KOPT-K1 (cell line): ENCODE data around the gene DNAH2.

ENCODE experiments used
- H3K27ac ChIP-seq: fragments of 200-600 bp; sonication (generic); 2 replicates; pipeline ENCODE4 v1.5.1; 2016; ENCODE audit warnings: antibody characterized with exemption, mild to moderate bottlenecking, low read depth, low read length; ENCODE audit not compliant: poor library complexity, severe bottlenecking
- H3K36me3 ChIP-seq: fragments of 200-600 bp; sonication (generic); 2 replicates; pipeline ENCODE4 v1.5.1; 2017; ENCODE audit warnings: antibody characterized with exemption, mild to moderate bottlenecking, low read length, moderate library complexity; ENCODE audit not compliant: insufficient read depth
- H3K9me3 ChIP-seq: fragments of 200-600 bp; sonication (generic); 2 replicates; pipeline ENCODE4 v1.5.1; 2017; ENCODE audit warnings: antibody characterized with exemption, low read length, mild to moderate bottlenecking; ENCODE audit not compliant: insufficient read depth, poor library complexity, severe bottlenecking

The DNAH2 gene

GRCh38 chr17:7688808-7689316, 28.7 kb upstream of the DNAH2 start:
- peak overlapping the region; percentile 95 for H3K27ac ChIP-seq
- no peaks in the 10 kb centered on the region for H3K9me3 ChIP-seq
- H3K36me3 ChIP-seq = peaks cover 32% of the 10 kb centered on the region

GRCh38 chr17:7695586-7695985, 22.0 kb upstream of the DNAH2 start:
- H3K36me3 ChIP-seq = peaks cover 40% of the 10 kb centered on the region
- no peaks in the 10 kb centered on the region for H3K9me3 ChIP-seq

GRCh38 chr17:7697828-7698588, 19.5 kb upstream of the DNAH2 start:
- no peak overlapping the region for H3K27ac ChIP-seq
- no peaks in the 10 kb centered on the region for H3K9me3 ChIP-seq
- peaks cover 60% of the 10 kb centered on the region for H3K36me3 ChIP-seq

More at GRCh38 chr17:7695586-7695985, 22.0 kb upstream of the DNAH2 start:
- H3K27ac ChIP-seq = no peak overlapping the region

GRCh38 chr17:7700510-7700909, 17.0 kb upstream of the DNAH2 start:
- Histone ChIP-seq H3K27ac (no peak overlapping the region), H3K9me3 (no peaks in the 10 kb centered on the region), H3K36me3 (peaks cover 54% of the 10 kb centered on the region)

- Histone ChIP-seq H3K36me3 (peaks cover 42% of the 10 kb centered on the region), H3K9me3 (no peaks in the 10 kb centered on the region), H3K27ac (no peak overlapping the region)
These were observed 15.9 kb upstream of the DNAH2 start for GRCh38 chr17:7701681-7702080.

GRCh38 chr17:7702776-7703175, 14.8 kb upstream of the DNAH2 start:
- H3K27ac ChIP-seq = no peak overlapping the region
- peaks cover 39% of the 10 kb centered on the region for H3K36me3 ChIP-seq
- H3K9me3 ChIP-seq = no peaks in the 10 kb centered on the region

GRCh38 chr17:7703584-7704479, 13.7 kb upstream of the DNAH2 start:
- H3K27ac ChIP-seq = no peak overlapping the region

GRCh38 chr17:7704601-7705268, 12.8 kb upstream of the DNAH2 start, which contains the start of gene EFNB3:
Gene EFNB3 (plus strand): TSS chr17:7705202. CDS start chr17:7705599, 397 bp downstream.
- H3K36me3 ChIP-seq = peaks cover 32% of the 10 kb centered on the region; the same call in 1 of the 2 replicates
- no peak within 1 kb of the TSS for H3K27ac ChIP-seq
- H3K9me3 ChIP-seq = no peaks in the 10 kb centered on the region

More at GRCh38 chr17:7703584-7704479, 13.7 kb upstream of the DNAH2 start:
- H3K9me3 ChIP-seq = no peaks in the 10 kb centered on the region
- H3K36me3 ChIP-seq = peaks cover 32% of the 10 kb centered on the region; the same call in 1 of the 2 replicates

GRCh38 chr17:7705269-7706255, 12.0 kb upstream of the DNAH2 start:
- Histone ChIP-seq H3K27ac (no peak overlapping the region), H3K36me3 (peaks cover 30% of the 10 kb centered on the region; the same call in 1 of the 2 replicates), H3K9me3 (no peaks in the 10 kb centered on the region)

GRCh38 chr17:7706631-7707354, 10.8 kb upstream of the DNAH2 start:
- Histone ChIP-seq H3K36me3 (peaks cover 19% of the 10 kb centered on the region; the same call in 1 of the 2 replicates), H3K27ac (no peak overlapping the region), H3K9me3 (no peaks in the 10 kb centered on the region)

GRCh38 chr17:7707446-7707845, 10.1 kb upstream of the DNAH2 start:
- H3K9me3 ChIP-seq = no peaks in the 10 kb centered on the region
- peaks cover 12% of the 10 kb centered on the region; the same call in 1 of the 2 replicates for H3K36me3 ChIP-seq
- no peak overlapping the region for H3K27ac ChIP-seq

GRCh38 chr17:7707858-7708750, 9.4 kb upstream of the DNAH2 start:
- Histone ChIP-seq H3K36me3 (peaks cover 6% of the 10 kb centered on the region; the same call in 1 of the 2 replicates), H3K27ac (no peak overlapping the region), H3K9me3 (no peaks in the 10 kb centered on the region)
